Measurements from ENCODE around the gene ANKRD62. TPM values are rescaled to one million over a fixed set of nuclear protein-coding genes. Genes with fewer than 3 reads are reported as not detected.

ANKRD62 gene
- total and polyA plus RNA-seq, 2 donors from 2014 or later: not detected

DNA sequence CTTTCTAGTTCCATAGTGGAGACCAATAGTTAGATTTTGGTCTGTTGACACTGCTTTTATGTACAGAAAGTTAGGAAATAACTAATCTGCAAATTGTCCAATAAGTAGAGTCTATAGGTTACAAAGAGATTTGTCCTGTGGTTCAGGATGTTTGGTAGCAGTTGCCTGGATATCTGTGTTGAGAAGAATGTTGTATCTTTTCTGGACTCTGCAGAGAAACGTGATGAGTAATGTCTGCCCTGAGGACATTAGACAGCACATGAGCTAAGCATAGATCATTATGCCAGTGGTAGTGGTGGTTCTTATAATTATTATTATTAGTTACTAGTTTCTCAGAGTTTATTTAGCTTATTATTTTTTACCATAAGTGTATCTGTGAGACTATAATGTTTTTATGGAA, 65.8 kb downstream of the ANKRD62 start:
- no peak overlapping the region for H3K4me3 ChIP-seq (ENCODE audit: low read length in 3 of 3)
- no peaks in the 10 kb centered on the region for H3K27me3 ChIP-seq (ENCODE audit: control insufficient read depth, insufficient read depth, low read length)
- TF ChIP-seq, protein P1, sequence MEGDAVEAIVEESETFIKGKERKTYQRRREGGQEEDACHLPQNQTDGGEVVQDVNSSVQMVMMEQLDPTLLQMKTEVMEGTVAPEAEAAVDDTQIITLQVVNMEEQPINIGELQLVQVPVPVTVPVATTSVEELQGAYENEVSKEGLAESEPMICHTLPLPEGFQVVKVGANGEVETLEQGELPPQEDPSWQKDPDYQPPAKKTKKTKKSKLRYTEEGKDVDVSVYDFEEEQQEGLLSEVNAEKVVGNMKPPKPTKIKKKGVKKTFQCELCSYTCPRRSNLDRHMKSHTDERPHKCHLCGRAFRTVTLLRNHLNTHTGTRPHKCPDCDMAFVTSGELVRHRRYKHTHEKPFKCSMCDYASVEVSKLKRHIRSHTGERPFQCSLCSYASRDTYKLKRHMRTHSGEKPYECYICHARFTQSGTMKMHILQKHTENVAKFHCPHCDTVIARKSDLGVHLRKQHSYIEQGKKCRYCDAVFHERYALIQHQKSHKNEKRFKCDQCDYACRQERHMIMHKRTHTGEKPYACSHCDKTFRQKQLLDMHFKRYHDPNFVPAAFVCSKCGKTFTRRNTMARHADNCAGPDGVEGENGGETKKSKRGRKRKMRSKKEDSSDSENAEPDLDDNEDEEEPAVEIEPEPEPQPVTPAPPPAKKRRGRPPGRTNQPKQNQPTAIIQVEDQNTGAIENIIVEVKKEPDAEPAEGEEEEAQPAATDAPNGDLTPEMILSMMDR (IDR thresholded peaks at IDR 0.05; ENCODE audit: borderline replicate concordance, extremely low read depth, insufficient read depth): no peak
- no peak overlapping the region for H3K9ac ChIP-seq (ENCODE audit: low read length in 3 of 3)
- intact Hi-C loops (cut with DNase I): no loop called here
- no peaks in the 10 kb centered on the region for H3K4me1 ChIP-seq (ENCODE audit: control insufficient read depth in 2 of 3, insufficient read depth in 2 of 3, low read depth in 1 of 3, low read length in 3 of 3)
- no peaks in the 10 kb centered on the region for H3K36me3 ChIP-seq (ENCODE audit: control insufficient read depth in 2 of 3, insufficient read depth in 3 of 3, low read length in 3 of 3)
- DNase-seq: no peak
- H3K27ac ChIP-seq (ENCODE audit: low read depth in 2 of 2, low read length in 2 of 2): no peak overlapping the region
- no peaks in the 10 kb centered on the region for H3K9me3 ChIP-seq (ENCODE audit: control insufficient read depth in 2 of 3, insufficient read depth in 1 of 3, low read length in 3 of 3)
- FAIRE-seq: no peak

DNA sequence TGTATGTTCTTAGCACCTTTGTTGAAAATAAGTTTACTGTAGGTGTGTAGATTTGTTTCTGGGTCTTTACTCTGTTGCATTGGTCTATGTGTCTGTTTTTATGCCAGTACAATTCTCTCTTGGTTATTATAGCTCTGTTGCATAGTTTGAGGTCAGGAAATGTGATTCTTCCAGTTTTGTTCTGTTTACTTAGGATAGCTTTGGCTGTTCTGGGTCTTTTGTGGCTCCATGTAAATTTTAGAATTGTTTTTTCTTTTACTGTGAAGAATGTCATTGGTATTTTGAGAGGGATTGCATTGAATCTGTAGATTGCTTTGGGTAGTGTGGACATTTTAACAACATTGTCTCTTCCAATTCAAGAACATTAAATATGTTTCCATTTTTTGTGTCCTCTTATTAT, 69.1 kb downstream of the ANKRD62 start:
- Histone ChIP-seq H3K36me3 (ENCODE audit: control insufficient read depth in 2 of 3, insufficient read depth in 3 of 3, low read length in 3 of 3) (no peaks in the 10 kb centered on the region), H3K4me1 (ENCODE audit: control insufficient read depth in 2 of 3, insufficient read depth in 2 of 3, low read depth in 1 of 3, low read length in 3 of 3) (no peaks in the 10 kb centered on the region), H3K9me3 (ENCODE audit: control insufficient read depth in 2 of 3, insufficient read depth in 1 of 3, low read length in 3 of 3) (peaks cover 0 to 2% (median 0%) of the 10 kb centered on the region in 3 donors), H3K4me3 (ENCODE audit: low read length in 3 of 3) (no peak overlapping the region), H3K27ac (ENCODE audit: low read depth in 2 of 2, low read length in 2 of 2) (no peak overlapping the region), H3K27me3 (ENCODE audit: control insufficient read depth, insufficient read depth, low read length) (no peaks in the 10 kb centered on the region), H3K9ac (ENCODE audit: low read length in 3 of 3) (no peak overlapping the region)
- no peak for DNase-seq
- intact Hi-C loops (cut with DNase I): no loop called here
- no peak for FAIRE-seq
- TF ChIP-seq, protein P1 (IDR thresholded peaks at IDR 0.05; ENCODE audit: borderline replicate concordance, extremely low read depth, insufficient read depth): no peak

DNA sequence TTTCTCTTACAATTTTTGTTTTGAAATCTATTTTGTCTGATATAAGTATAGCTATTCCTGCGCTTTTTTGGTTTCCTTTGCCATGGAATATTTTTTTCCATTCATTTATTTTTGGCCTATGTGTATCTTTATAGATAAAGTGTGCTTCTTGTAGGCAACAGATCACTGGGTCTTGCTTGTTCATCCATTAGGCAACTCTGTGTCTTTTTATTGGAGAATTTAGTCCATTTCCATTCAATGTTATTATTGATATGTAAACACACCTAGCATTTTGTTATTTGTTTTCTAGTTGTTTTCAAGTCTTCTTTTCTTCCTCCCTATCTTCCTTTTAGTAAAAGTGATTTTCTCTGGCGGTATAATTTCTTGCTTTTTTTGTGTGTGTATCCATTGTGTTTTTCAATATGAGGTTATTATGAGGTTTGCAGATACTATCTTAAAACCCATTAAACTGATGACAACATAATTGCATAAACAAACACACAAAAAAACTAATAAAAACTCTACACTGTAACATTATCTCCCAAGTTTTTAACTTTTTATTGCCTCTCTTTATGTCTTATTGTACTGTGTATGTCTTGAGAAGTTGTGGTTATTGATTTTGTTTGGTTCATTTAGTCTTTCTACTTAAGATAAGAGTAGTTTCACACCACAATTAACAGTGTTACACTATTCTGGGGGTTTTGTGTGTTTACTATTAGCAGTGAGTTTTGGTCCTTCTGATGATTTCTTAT, 71.6 kb downstream of the ANKRD62 start:
- intact Hi-C loops (cut with DNase I): no loop called here
- H3K27ac ChIP-seq (ENCODE audit: low read depth in 2 of 2, low read length in 2 of 2): no peak overlapping the region
- FAIRE-seq: no peak
- no peaks in the 10 kb centered on the region for H3K27me3 ChIP-seq (ENCODE audit: control insufficient read depth, insufficient read depth, low read length)
- TF ChIP-seq, protein P1 (IDR thresholded peaks at IDR 0.05; ENCODE audit: borderline replicate concordance, extremely low read depth, insufficient read depth): no peak
- peaks cover 0 to 2% (median 0%) of the 10 kb centered on the region in 3 donors for H3K9me3 ChIP-seq (ENCODE audit: control insufficient read depth in 2 of 3, insufficient read depth in 1 of 3, low read length in 3 of 3)
- H3K4me3 ChIP-seq (ENCODE audit: low read length in 3 of 3): no peak overlapping the region
- no peaks in the 10 kb centered on the region for H3K36me3 ChIP-seq (ENCODE audit: control insufficient read depth in 2 of 3, insufficient read depth in 3 of 3, low read length in 3 of 3)
- H3K9ac ChIP-seq (ENCODE audit: low read length in 3 of 3): no peak overlapping the region
- H3K4me1 ChIP-seq (ENCODE audit: control insufficient read depth in 2 of 3, insufficient read depth in 2 of 3, low read depth in 1 of 3, low read length in 3 of 3): no peaks in the 10 kb centered on the region
- no peak for DNase-seq

Other genes starting within 250 kb of the ANKRD62 start
- 47.4 TPM for gene CHMP1B, start 242.4 kb upstream of the ANKRD62 start, total RNA-seq
- 34.5 TPM for gene CHMP1B, start 242.4 kb upstream of the ANKRD62 start, polyA plus RNA-seq (ENCODE audit: insufficient read depth, low read depth, low replicate concordance)
- 71.8 TPM for gene MPPE1, start 185.5 kb upstream of the ANKRD62 start, total RNA-seq
- gene MPPE1, start 185.5 kb upstream of the ANKRD62 start, polyA plus RNA-seq (ENCODE audit: insufficient read depth, low read depth, low replicate concordance): 48.1 TPM
- 157 TPM for gene IMPA2, start 112.3 kb upstream of the ANKRD62 start, total RNA-seq
- 348 TPM for gene IMPA2, start 112.3 kb upstream of the ANKRD62 start, polyA plus RNA-seq (ENCODE audit: insufficient read depth, low read depth, low replicate concordance)
- gene CIDEA, start 160.5 kb downstream of the ANKRD62 start, total RNA-seq: not detected
- not detected for gene CIDEA, start 160.5 kb downstream of the ANKRD62 start, polyA plus RNA-seq (ENCODE audit: insufficient read depth, low read depth, low replicate concordance)
- gene TUBB6, start 214.4 kb downstream of the ANKRD62 start, total RNA-seq: 98.9 TPM
- 25.9 TPM for gene TUBB6, start 214.4 kb downstream of the ANKRD62 start, polyA plus RNA-seq (ENCODE audit: insufficient read depth, low read depth, low replicate concordance)

All from kidney (tissue), 14 donors.